ENCODE results near the gene MARVELD2. TPM values are rescaled to one million over a fixed set of nuclear protein-coding genes. Genes with fewer than 3 reads are reported as not detected.
"Not testable (repeated sequence)": the region's sequence is repeated elsewhere in the genome, so short reads cannot be mapped to it uniquely, and the experiment has no call there.

Gene MARVELD2
- total RNA-seq, 1 donor from 2014 or later = 5.5 TPM

- DNase-seq = no peak
These were observed 35.2 kb downstream of the MARVELD2 start for GRCh38 chr5:69450116-69450515.

- not testable (repeated sequence) for DNase-seq
These were observed 35.6 kb downstream of the MARVELD2 start for GRCh38 chr5:69450527-69450926.

GRCh38 chr5:69451941-69452647 lies 37.2 kb downstream of the MARVELD2 start:
- no peak for DNase-seq

DNA sequence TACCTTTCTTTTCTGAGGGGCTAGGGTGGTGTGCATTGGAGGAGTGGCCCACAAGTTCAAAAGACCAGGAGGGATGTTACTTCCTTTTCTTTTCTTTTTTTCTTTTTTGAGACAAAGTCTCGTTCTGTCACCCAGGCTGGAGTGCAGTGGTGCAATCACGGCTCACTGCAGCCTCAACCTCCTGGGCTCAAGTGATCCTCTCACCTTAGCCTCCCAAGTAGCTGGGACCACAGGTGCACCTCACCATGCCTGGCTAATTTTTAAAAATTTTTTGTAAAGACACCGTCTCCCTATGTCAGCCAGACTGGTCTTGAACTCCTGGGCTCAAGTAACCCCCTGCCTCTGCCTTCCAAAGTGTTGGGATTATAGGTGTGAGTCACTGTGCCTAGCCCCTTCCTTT lies 38.6 kb downstream of the MARVELD2 start:
- not testable (repeated sequence) for DNase-seq

GRCh38 chr5:69454460-69455249 lies 39.7 kb downstream of the MARVELD2 start:
- no peak for DNase-seq

GRCh38 chr5:69455428-69455988 lies 40.6 kb downstream of the MARVELD2 start:
- not testable (repeated sequence) for DNase-seq

- no peak for DNase-seq
These were observed 47.3 kb downstream of the MARVELD2 start for GRCh38 chr5:69462170-69462569.

- DNase-seq = not testable (repeated sequence)
These were observed 51.5 kb downstream of the MARVELD2 start for GRCh38 chr5:69466375-69466774.

DNA sequence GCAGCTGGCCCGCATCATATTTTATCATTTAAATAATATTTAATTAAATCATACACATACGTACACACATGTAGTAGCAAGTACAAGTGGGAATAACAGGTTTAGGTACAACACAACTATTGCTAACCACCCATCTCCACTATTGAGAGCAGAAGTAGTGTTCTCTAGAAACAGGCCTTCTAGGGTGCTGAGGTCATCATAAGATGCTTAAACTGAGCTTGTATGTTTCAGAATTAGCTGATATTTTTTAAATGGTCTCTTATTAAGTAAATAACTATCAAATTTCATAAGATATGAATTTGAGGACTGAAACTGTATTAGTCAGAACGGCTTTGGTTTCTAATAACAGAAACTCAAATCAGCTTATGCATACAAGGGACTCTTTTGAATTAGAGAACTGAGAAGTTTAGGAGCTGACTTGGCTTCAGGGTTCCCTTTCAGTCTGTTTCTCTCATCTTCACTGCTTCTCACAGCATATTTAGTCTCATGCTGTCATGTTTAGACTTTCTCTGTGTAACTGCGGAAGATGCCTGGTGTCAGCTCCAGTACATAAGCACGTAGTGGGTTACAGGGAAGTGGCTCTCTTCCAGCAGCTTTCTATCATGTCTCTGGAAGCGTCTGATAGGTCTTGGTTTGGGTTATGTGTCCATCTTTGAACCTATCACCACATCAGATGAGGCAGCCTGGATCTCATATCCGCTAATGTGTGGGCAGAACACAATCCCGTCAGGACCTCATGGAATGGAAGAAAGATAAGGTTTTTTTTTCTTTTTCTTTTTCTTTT lies 52.7 kb downstream of the MARVELD2 start:
- no peak for DNase-seq

DNA sequence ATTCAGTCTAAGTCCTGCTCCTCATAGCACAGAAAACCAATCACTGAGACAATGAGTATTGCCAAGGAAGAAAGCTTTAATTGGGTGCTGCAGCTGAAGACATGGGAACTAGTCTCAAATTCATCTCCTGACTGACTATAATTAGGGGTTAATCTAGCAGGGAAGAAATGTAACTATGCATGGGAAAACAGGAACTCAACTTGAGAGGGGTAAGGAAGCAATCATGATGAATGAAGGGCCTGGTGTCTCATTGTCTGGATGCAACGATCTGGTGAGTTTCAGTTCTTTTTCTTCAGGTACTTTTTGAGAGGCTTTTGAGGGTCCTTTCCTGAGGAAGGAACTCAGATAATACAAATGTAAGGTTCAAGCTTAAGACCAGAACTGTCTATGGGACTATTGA lies 53.7 kb downstream of the MARVELD2 start:
- no peak for DNase-seq

GRCh38 chr5:69471516-69471915 lies 56.6 kb downstream of the MARVELD2 start:
- DNase-seq = not testable (repeated sequence)

- DNase-seq = not testable (repeated sequence)
These were observed 57.7 kb downstream of the MARVELD2 start for GRCh38 chr5:69472535-69473143.

DNA sequence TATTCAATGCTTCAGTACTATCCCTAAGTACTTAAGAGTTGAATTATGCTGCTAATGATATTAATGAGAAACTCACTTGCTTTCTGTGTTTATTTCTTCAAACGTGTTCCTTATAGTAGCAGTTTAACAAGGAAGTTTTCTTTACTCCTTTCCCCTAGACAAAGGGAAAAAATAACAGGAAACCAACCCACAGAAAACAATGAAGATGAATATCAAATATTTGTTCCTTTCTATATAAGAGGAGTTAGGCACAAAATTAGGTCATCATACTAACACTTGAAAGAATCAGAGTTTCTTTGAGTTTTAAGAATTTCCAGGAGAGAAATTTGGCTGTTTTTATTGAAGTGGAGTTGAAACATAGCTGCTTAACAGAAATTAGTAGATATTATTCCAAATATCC lies 62.3 kb downstream of the MARVELD2 start:
- DNase-seq = no peak

DNA sequence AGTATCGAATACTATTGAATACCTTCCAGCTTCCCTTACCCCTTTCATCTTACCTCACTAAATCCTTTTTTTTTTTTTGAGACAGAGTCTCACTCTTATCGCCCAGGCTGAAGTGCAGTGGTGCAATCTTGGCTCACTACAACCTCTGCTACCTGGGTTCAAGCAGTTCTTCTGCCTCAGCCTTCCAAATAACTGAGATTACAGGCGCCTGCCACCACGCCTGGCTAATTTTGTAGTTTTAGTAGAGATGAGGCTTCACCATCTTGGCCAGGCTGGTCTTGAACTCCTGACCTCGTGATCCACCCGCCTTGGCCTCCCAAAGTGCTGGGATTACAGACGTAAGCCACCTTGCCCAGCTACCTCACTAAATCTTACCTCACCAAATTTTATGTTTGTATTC lies 63.4 kb downstream of the MARVELD2 start:
- not testable (repeated sequence) for DNase-seq

GRCh38 chr5:69484891-69485290 lies 70.0 kb downstream of the MARVELD2 start:
- DNase-seq = no peak

GRCh38 chr5:69485471-69485870 lies 70.6 kb downstream of the MARVELD2 start:
- no peak for DNase-seq

GRCh38 chr5:69489246-69489645 lies 74.3 kb downstream of the MARVELD2 start:
- no peak for DNase-seq

- DNase-seq = no peak
These were observed 76.1 kb downstream of the MARVELD2 start for GRCh38 chr5:69491027-69491426.

DNA sequence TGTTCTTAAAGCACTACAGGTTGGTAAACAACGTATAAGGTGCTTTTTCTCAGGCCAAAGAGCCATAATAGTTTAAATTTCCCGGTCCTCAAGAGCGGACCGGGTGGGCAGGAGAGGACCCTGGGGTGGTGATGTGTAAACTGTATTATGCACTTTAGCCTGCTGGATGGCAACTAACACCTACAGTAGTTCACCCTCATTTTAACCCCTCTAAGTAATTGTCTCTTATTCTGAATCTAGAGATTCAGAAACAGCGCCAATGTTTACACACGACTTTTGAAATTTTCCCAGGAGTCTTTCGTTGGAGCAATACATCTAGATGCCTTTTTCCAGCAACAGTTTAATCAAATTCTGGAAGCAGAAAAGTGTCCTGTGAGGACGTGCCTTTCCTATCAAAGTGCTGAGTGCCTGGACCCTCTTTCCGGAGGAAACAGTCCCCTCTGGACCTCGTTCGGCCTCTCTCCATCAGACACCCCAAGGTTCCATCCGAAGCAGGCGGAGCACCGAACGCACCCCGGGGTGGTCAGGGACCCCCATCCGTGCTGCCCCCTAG lies 77.0 kb downstream of the MARVELD2 start:
- no peak for DNase-seq

DNA sequence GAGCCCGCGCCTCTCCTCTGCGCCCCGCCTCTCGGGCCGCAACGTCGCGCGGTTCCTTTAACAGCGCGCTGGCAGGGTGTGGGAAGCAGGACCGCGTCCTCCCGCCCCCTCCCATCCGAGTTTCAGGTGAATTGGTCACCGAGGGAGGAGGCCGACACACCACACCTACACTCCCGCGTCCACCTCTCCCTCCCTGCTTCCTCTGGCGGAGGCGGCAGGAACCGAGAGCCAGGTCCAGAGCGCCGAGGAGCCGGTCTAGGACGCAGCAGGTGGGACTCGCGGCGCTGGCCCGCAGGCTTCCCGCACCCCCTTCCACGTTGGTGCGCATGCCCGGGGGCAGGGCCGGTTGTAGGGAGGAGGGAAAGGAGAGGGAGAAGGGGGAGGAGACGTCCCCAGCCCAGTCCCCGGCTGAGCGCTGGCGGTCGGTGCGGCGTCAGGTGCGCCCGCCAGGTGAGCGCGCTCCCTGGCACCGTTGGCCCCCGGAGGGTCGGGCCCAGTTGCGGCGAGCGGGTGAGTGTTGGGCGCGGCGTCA lies 77.5 kb downstream of the MARVELD2 start, which contains the start of gene OCLN:
TSS of gene OCLN (plus strand) at position 400 of the 532 bp plus-strand sequence. CDS start 11,455 bp downstream, outside the sequence.
- DNase-seq = no peak

DNA sequence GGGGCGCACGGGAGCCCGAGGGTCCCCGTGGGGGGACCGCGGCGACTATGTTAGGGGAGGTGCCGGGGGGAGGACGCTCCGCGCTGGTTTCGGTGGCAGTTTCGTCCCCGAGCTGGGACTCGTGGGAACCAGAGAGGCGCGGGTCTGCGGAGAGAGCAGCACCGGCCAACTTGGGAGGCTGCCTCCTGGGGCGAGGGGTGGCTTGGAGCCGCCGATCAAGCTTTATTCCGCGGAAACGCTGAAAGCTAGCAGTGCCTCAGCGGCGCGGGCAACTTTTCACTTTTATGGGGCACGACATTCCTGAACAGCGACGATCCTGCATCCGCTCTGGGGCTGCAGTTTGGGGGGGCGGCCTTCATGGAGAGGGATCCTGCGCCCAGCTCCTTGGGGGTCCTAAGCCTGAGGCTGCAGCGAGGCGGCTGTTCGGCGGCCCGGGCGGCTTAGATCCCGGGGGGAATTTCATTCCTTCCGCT lies 78.0 kb downstream of the MARVELD2 start:
- no peak for DNase-seq

Data from skin of body (tissue), 2 donors.